ENCODE data around the gene PRKG1.

Gene PRKG1

GRCh38 chr10:51342381-51342780, 268.1 kb downstream of the PRKG1 start:
- no peak overlapping the region for H3K18ac ChIP-seq (ENCODE audit: low read length)
- no peaks in the 10 kb centered on the region for H3K9me3 ChIP-seq (ENCODE audit: insufficient read depth, low read depth, low read length)
- H2BK12ac ChIP-seq (ENCODE audit: low read length) = no peak overlapping the region
- no peaks in the 10 kb centered on the region for H3K4me1 ChIP-seq (ENCODE audit: control insufficient read depth in 1 of 2, insufficient read depth in 2 of 2, low read length in 2 of 2)
- H3K27ac ChIP-seq (ENCODE audit: low read depth, low read length) = no peak overlapping the region
- no peak overlapping the region for H2BK120ac ChIP-seq (ENCODE audit: insufficient read depth, low read length, poor library complexity)
- H3K79me1 ChIP-seq (ENCODE audit: low read length) = no peaks in the 10 kb centered on the region
- H4K12ac ChIP-seq (ENCODE audit: low read depth, low read length) = no peak overlapping the region
- no peak overlapping the region for H4K8ac ChIP-seq (ENCODE audit: low read depth, low read length)
- no CpG with 5 or more reads among the region's 1 CpG for WGBS (ENCODE audit: extremely low coverage, insufficient coverage, insufficient read length)
- no peak overlapping the region for H2BK5ac ChIP-seq (ENCODE audit: low read depth, low read length, poor library complexity)
- H3K4me3 ChIP-seq (ENCODE audit: low read depth, low read length) = no peak overlapping the region
- no peak for DNase-seq
- H3K36me3 ChIP-seq (ENCODE audit: control insufficient read depth in 1 of 2, insufficient read depth in 2 of 2, low read length in 2 of 2) = no peaks in the 10 kb centered on the region
- H3K27me3 ChIP-seq (ENCODE audit: insufficient read depth, low read length) = no peaks in the 10 kb centered on the region
- H3K14ac ChIP-seq (ENCODE audit: low read length) = no peak overlapping the region
- no peak overlapping the region for H3K4ac ChIP-seq (ENCODE audit: low read depth, low read length)
- no peak overlapping the region for H4K91ac ChIP-seq (ENCODE audit: low read depth, low read length)
- no peak overlapping the region for H3K4me2 ChIP-seq (ENCODE audit: low read length)
- no peak overlapping the region for H3K9ac ChIP-seq (ENCODE audit: low read length)
- H2AFZ ChIP-seq (ENCODE audit: insufficient read depth, low read length, poor library complexity) = no peak overlapping the region
- no peaks in the 10 kb centered on the region for H3K79me2 ChIP-seq (ENCODE audit: control insufficient read depth, insufficient read depth, low read length, poor library complexity)
- no peak overlapping the region for H2AK5ac ChIP-seq (ENCODE audit: low read length)
- no peak overlapping the region for H3K23ac ChIP-seq (ENCODE audit: low read length)

GRCh38 chr10:51343391-51343790, 269.1 kb downstream of the PRKG1 start:
- H3K4me2 ChIP-seq (ENCODE audit: low read length) = no peak overlapping the region
- H3K4ac ChIP-seq (ENCODE audit: low read depth, low read length) = no peak overlapping the region
- no peak overlapping the region for H4K91ac ChIP-seq (ENCODE audit: low read depth, low read length)
- H3K4me1 ChIP-seq (ENCODE audit: control insufficient read depth in 1 of 2, insufficient read depth in 2 of 2, low read length in 2 of 2) = no peaks in the 10 kb centered on the region
- no CpG with 5 or more reads among the region's 1 CpG for WGBS (ENCODE audit: extremely low coverage, insufficient coverage, insufficient read length)
- no peak overlapping the region for H3K14ac ChIP-seq (ENCODE audit: low read length)
- no peaks in the 10 kb centered on the region for H3K79me2 ChIP-seq (ENCODE audit: control insufficient read depth, insufficient read depth, low read length, poor library complexity)
- no peak overlapping the region for H3K27ac ChIP-seq (ENCODE audit: low read depth, low read length)
- no peak overlapping the region for H2AFZ ChIP-seq (ENCODE audit: insufficient read depth, low read length, poor library complexity)
- H3K79me1 ChIP-seq (ENCODE audit: low read length) = no peaks in the 10 kb centered on the region
- no peak overlapping the region for H2BK5ac ChIP-seq (ENCODE audit: low read depth, low read length, poor library complexity)
- DNase-seq = no peak
- H3K18ac ChIP-seq (ENCODE audit: low read length) = no peak overlapping the region
- H4K8ac ChIP-seq (ENCODE audit: low read depth, low read length) = no peak overlapping the region
- H2BK12ac ChIP-seq (ENCODE audit: low read length) = no peak overlapping the region
- no peak overlapping the region for H3K9ac ChIP-seq (ENCODE audit: low read length)
- no peaks in the 10 kb centered on the region for H3K9me3 ChIP-seq (ENCODE audit: insufficient read depth, low read depth, low read length)
- no peaks in the 10 kb centered on the region for H3K27me3 ChIP-seq (ENCODE audit: insufficient read depth, low read length)
- no peak overlapping the region for H3K4me3 ChIP-seq (ENCODE audit: low read depth, low read length)
- no peak overlapping the region for H2BK120ac ChIP-seq (ENCODE audit: insufficient read depth, low read length, poor library complexity)
- H3K23ac ChIP-seq (ENCODE audit: low read length) = no peak overlapping the region
- H2AK5ac ChIP-seq (ENCODE audit: low read length) = no peak overlapping the region
- H3K36me3 ChIP-seq (ENCODE audit: control insufficient read depth in 1 of 2, insufficient read depth in 2 of 2, low read length in 2 of 2) = no peaks in the 10 kb centered on the region
- no peak overlapping the region for H4K12ac ChIP-seq (ENCODE audit: low read depth, low read length)

DNA sequence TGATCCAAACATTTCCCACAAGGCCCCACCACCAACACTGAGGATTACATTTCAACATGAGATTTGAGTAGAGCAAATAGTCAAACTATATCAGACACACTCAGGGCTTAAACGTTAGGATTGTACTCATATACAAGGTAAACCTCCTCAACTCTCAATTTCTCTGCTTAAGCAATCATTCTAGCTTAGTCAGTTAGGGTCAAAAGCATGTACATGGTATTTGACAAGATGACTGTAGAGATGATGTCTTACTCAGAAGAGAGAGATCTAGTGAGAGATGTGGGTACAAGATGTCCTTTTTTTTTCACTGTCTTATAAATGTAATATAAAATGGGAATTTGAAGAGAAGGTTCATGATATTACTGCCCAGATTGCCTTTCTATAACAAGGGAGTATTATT, 270.1 kb downstream of the PRKG1 start:
- no peak overlapping the region for H4K12ac ChIP-seq (ENCODE audit: low read depth, low read length)
- H2BK5ac ChIP-seq (ENCODE audit: low read depth, low read length, poor library complexity) = no peak overlapping the region
- no peaks in the 10 kb centered on the region for H3K79me2 ChIP-seq (ENCODE audit: control insufficient read depth, insufficient read depth, low read length, poor library complexity)
- no peak overlapping the region for H3K23ac ChIP-seq (ENCODE audit: low read length)
- H3K4me1 ChIP-seq (ENCODE audit: control insufficient read depth in 1 of 2, insufficient read depth in 2 of 2, low read length in 2 of 2) = no peaks in the 10 kb centered on the region
- H2BK12ac ChIP-seq (ENCODE audit: low read length) = no peak overlapping the region
- H2AK5ac ChIP-seq (ENCODE audit: low read length) = no peak overlapping the region
- no peak overlapping the region for H3K4me2 ChIP-seq (ENCODE audit: low read length)
- H3K27me3 ChIP-seq (ENCODE audit: insufficient read depth, low read length) = no peaks in the 10 kb centered on the region
- no peak overlapping the region for H2BK120ac ChIP-seq (ENCODE audit: insufficient read depth, low read length, poor library complexity)
- DNase-seq = peak in 1 of 2 donors; percentile 5
- no peak overlapping the region for H3K9ac ChIP-seq (ENCODE audit: low read length)
- H3K79me1 ChIP-seq (ENCODE audit: low read length) = no peaks in the 10 kb centered on the region
- H3K18ac ChIP-seq (ENCODE audit: low read length) = no peak overlapping the region
- no peak overlapping the region for H3K4me3 ChIP-seq (ENCODE audit: low read depth, low read length)
- no CpG with 5 or more reads among the region's 1 CpG for WGBS (ENCODE audit: extremely low coverage, insufficient coverage, insufficient read length)
- no peaks in the 10 kb centered on the region for H3K9me3 ChIP-seq (ENCODE audit: insufficient read depth, low read depth, low read length)
- no peak overlapping the region for H4K91ac ChIP-seq (ENCODE audit: low read depth, low read length)
- H3K4ac ChIP-seq (ENCODE audit: low read depth, low read length) = no peak overlapping the region
- H3K36me3 ChIP-seq (ENCODE audit: control insufficient read depth in 1 of 2, insufficient read depth in 2 of 2, low read length in 2 of 2) = no peaks in the 10 kb centered on the region
- H3K27ac ChIP-seq (ENCODE audit: low read depth, low read length) = no peak overlapping the region
- H4K8ac ChIP-seq (ENCODE audit: low read depth, low read length) = no peak overlapping the region
- no peak overlapping the region for H2AFZ ChIP-seq (ENCODE audit: insufficient read depth, low read length, poor library complexity)
- no peak overlapping the region for H3K14ac ChIP-seq (ENCODE audit: low read length)

DNA sequence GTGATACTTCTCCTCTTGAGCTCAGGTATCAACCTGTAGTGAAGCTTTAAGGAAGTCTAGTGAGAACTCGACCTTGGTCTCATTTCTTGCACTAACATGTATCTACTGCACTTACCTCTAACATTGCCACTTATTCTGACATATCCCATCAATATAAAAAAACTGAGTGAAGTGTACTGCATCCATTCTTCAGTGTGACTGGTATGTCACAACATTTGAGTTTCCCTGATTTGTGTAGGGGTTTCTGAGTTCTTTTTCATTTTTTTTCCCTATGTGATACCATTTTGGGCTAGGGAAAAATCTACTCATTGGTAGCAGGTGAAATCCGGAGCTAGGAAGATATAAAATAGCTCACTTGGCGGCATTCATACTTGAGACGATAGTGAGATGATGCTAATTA, 274.3 kb downstream of the PRKG1 start:
- Histone ChIP-seq H2AK5ac (ENCODE audit: low read length) (no peak overlapping the region), H3K14ac (ENCODE audit: low read length) (no peak overlapping the region), H3K4me1 (ENCODE audit: control insufficient read depth in 1 of 2, insufficient read depth in 2 of 2, low read length in 2 of 2) (no peaks in the 10 kb centered on the region), H3K23ac (ENCODE audit: low read length) (no peak overlapping the region), H3K4ac (ENCODE audit: low read depth, low read length) (no peak overlapping the region), H2BK120ac (ENCODE audit: insufficient read depth, low read length, poor library complexity) (no peak overlapping the region), H3K27me3 (ENCODE audit: insufficient read depth, low read length) (no peaks in the 10 kb centered on the region), H2AFZ (ENCODE audit: insufficient read depth, low read length, poor library complexity) (no peak overlapping the region), H4K8ac (ENCODE audit: low read depth, low read length) (no peak overlapping the region), H3K9ac (ENCODE audit: low read length) (no peak overlapping the region), H3K9me3 (ENCODE audit: insufficient read depth, low read depth, low read length) (no peaks in the 10 kb centered on the region), H4K91ac (ENCODE audit: low read depth, low read length) (no peak overlapping the region), H3K79me2 (ENCODE audit: control insufficient read depth, insufficient read depth, low read length, poor library complexity) (no peaks in the 10 kb centered on the region), H3K4me2 (ENCODE audit: low read length) (no peak overlapping the region), H3K36me3 (ENCODE audit: control insufficient read depth in 1 of 2, insufficient read depth in 2 of 2, low read length in 2 of 2) (no peaks in the 10 kb centered on the region), H3K27ac (ENCODE audit: low read depth, low read length) (no peak overlapping the region), H4K12ac (ENCODE audit: low read depth, low read length) (no peak overlapping the region), H2BK12ac (ENCODE audit: low read length) (no peak overlapping the region), H3K18ac (ENCODE audit: low read length) (no peak overlapping the region), H2BK5ac (ENCODE audit: low read depth, low read length, poor library complexity) (no peak overlapping the region), H3K79me1 (ENCODE audit: low read length) (no peaks in the 10 kb centered on the region), H3K4me3 (ENCODE audit: low read depth, low read length) (no peak overlapping the region)
- no peak for DNase-seq
- no CpG with 5 or more reads among the region's 4 CpGs for WGBS (ENCODE audit: extremely low coverage, insufficient coverage, insufficient read length)

Measured in trophoblast cell (in vitro differentiated cells and primary cell).